Endothelial cell of umbilical vein (primary cell): Measurements from ENCODE around the gene WFDC6. TPM values are rescaled to one million over a fixed set of nuclear protein-coding genes. Genes with fewer than 3 reads are reported as not detected.

Experiments used
- BruUV-seq: library from RNA; stranded (reverse); fragments of 400-500 nt; replicated peaks from 2 replicates; lab custom pipeline; 2021; lab: Mats Ljungman, UMichigan
- CTCF ChIA-PET: fragments of 300-600, 350-600 bp; sonication (Branson Sonifier 250); formaldehyde crosslinking; loops from one replicate; lab custom pipeline; 2021; ENCODE audit warnings: antibody characterized with exemption, inconsistent platforms; lab: Charles Lee
- POLR2A ChIA-PET: fragments of 300-600, 350-600 bp; sonication (Branson Sonifier 250); formaldehyde crosslinking; loops from one replicate; lab custom pipeline; 2021; ENCODE audit warnings: antibody characterized with exemption, inconsistent platforms; lab: Charles Lee
- DNase-seq: peaks from one replicate; pipeline ENCODE4 v3.0.0-alpha.2; 2011; ENCODE audit warnings: low read depth, low spot score
- FAIRE-seq: peaks from 2 replicates; lab custom pipeline; 2011; peaks lifted over from hg19 to GRCh38; lab: Jason Lieb, UNC
- H2AFZ ChIP-seq: 2 replicates; pipeline ENCODE4 v1.6.0; 2012; ENCODE audit warnings: low read depth, low read length, control low read depth, inconsistent platforms
- H3K27ac ChIP-seq: 2 replicates; pipeline ENCODE4 v1.5.1; 2011; ENCODE audit warnings: low read depth, mild to moderate bottlenecking, control low read depth, low read length, moderate library complexity; ENCODE audit not compliant: insufficient read depth
- H3K27me3 ChIP-seq, 2 experiments: 2 replicates each; pipeline versions ENCODE4 v1.6.0 to v1.6.1; 2011; ENCODE audit warnings: low read length in 2 of 2, mixed read lengths in 1 of 2; ENCODE audit not compliant: control insufficient read depth in 2 of 2, insufficient read depth in 2 of 2
- H3K36me3 ChIP-seq, 2 experiments: 2 replicates in 1 of 2; 3 replicates in 1 of 2; pipeline ENCODE4 v1.5.1; 2011; ENCODE audit warnings: low read length in 2 of 2, mild to moderate bottlenecking in 1 of 2, moderate library complexity in 1 of 2; ENCODE audit not compliant: control insufficient read depth in 2 of 2, insufficient read depth in 2 of 2; ENCODE audit errors: extremely low read depth in 1 of 2
- H3K4me1 ChIP-seq: 3 replicates; pipeline ENCODE4 v1.5.1; 2011; ENCODE audit warnings: mild to moderate bottlenecking, low read length; ENCODE audit not compliant: control insufficient read depth, insufficient read depth; ENCODE audit errors: extremely low read depth
- H3K4me2 ChIP-seq: 2 replicates; pipeline ENCODE4 v1.6.1; 2011; ENCODE audit warnings: low read length, control low read depth, mixed read lengths; ENCODE audit not compliant: insufficient read depth
- H3K4me3 ChIP-seq, 3 experiments: fragments of 200-600 bp in 1 of 3; sonication (generic), shearing (Covaris generic) in 1 of 3; replicated peaks in 1 of 3; 2 replicates each; pipeline ENCODE4 v1.5.1; 2011 to 2016; ENCODE audit warnings: control low read depth in 3 of 3, low read length in 3 of 3, mild to moderate bottlenecking in 2 of 3, inconsistent platforms in 1 of 3, low read depth in 1 of 3, moderate library complexity in 1 of 3; ENCODE audit not compliant: insufficient read depth in 1 of 3
- H3K79me2 ChIP-seq: 2 replicates; pipeline ENCODE4 v1.6.0; 2012; ENCODE audit warnings: low read length, inconsistent platforms; ENCODE audit not compliant: control insufficient read depth, insufficient read depth
- H3K9ac ChIP-seq: replicated peaks from 2 replicates; pipeline ENCODE3; 2011; ENCODE audit warnings: low read length, control low read depth; ENCODE audit not compliant: insufficient read depth; ENCODE audit errors: extremely low read depth
- H3K9me1 ChIP-seq: replicated peaks from 3 replicates; pipeline ENCODE4 v1.6.0; 2011; ENCODE audit warnings: mild to moderate bottlenecking, low read length; ENCODE audit not compliant: control insufficient read depth, insufficient read depth; ENCODE audit errors: extremely low read depth
- H3K9me3 ChIP-seq: replicated peaks from 2 replicates; pipeline ENCODE4 v1.5.1; 2012; ENCODE audit warnings: low read length, inconsistent platforms; ENCODE audit not compliant: control insufficient read depth, insufficient read depth
- H4K20me1 ChIP-seq: replicated peaks from 2 replicates; pipeline ENCODE3; 2011; ENCODE audit warnings: mild to moderate bottlenecking, low read length; ENCODE audit not compliant: control insufficient read depth, insufficient read depth; ENCODE audit errors: extremely low read depth
- EZH2 ChIP-seq: IDR thresholded peaks from 2 replicates; pipeline ENCODE4 v1.6.1; 2012; ENCODE audit warnings: borderline replicate concordance, low read depth, mild to moderate bottlenecking, moderate library complexity, low read length, inconsistent platforms; ENCODE audit not compliant: severe bottlenecking
- FOS ChIP-seq: IDR thresholded peaks from 2 replicates; pipeline ENCODE4 v1.6.1; 2011; ENCODE audit warnings: mild to moderate bottlenecking, low read length, moderate library complexity, borderline replicate concordance; ENCODE audit not compliant: insufficient read depth
- GATA2 ChIP-seq: IDR thresholded peaks from 2 replicates; pipeline ENCODE4 v1.7.0; 2011; ENCODE audit warnings: low read depth, mild to moderate bottlenecking, moderate library complexity, mixed read lengths, low read length; ENCODE audit not compliant: insufficient read length, insufficient read depth
- JUN ChIP-seq: IDR thresholded peaks from 2 replicates; pipeline ENCODE4 v1.6.1; 2011; ENCODE audit warnings: borderline replicate concordance, low read depth; ENCODE audit not compliant: insufficient read length, insufficient read depth
- MYC ChIP-seq: IDR thresholded peaks from one replicate; pipeline ENCODE4 v1.6.1; 2011; ENCODE audit warnings: mild to moderate bottlenecking, low read depth, low read length
- POLR2A ChIP-seq: IDR thresholded peaks from 2 replicates; pipeline ENCODE4 v1.6.1; 2012; ENCODE audit warnings: low read depth, mild to moderate bottlenecking, control low read depth, low read length
- POLR2AphosphoS5 ChIP-seq: IDR thresholded peaks from 2 replicates; pipeline ENCODE4 v1.6.1; 2012; ENCODE audit warnings: low read depth, mild to moderate bottlenecking, control low read depth, low read length, moderate library complexity; ENCODE audit not compliant: insufficient read depth
- dilution Hi-C: fragments of 300-500 bp; cut with MboI; formaldehyde crosslinking; loops from one replicate; pipeline ENCODE4 v1.15.0; 2019; ENCODE audit warnings: low sequenced_read_pairs; ENCODE audit not compliant: extremely low pct_ligation_motif_present
- intact Hi-C: fragments of 100-400 bp; cut with micrococcal nuclease; formaldehyde crosslinking; loops from one replicate; pipeline ENCODE4 v1.10.0; 2022
- polyA plus RNA-seq, 4 experiments: library from polyadenylated mRNA; depleted of rRNA in 3 of 4; stranded (reverse) in 3 of 4; unstranded in 1 of 4; fragments of >200 nt; gene quantifications; 2 replicates each; pipeline versions ENCODE4 v1.2.1 to v1.2.3, GENCODE V29; 2011 to 2012; ENCODE audit warnings: missing spikeins in 1 of 4
- total RNA-seq: library from RNA; stranded (reverse); gene quantifications from 2 replicates; pipeline ENCODE4 v1.2.3, GENCODE V29; 2021
- TF ChIP-seq, protein P1 (sequence below): IDR thresholded peaks from 2 replicates; pipeline ENCODE4 v1.6.1; 2011; ENCODE audit not compliant: insufficient read depth, insufficient read length
- TF ChIP-seq, protein P2 (sequence below), 2 donors: IDR thresholded peaks; 1 replicate in 1 of 2; 2 replicates in 1 of 2; pipeline ENCODE4 v1.5.1; 2011; ENCODE audit warnings: low read length in 2 of 2, mild to moderate bottlenecking in 2 of 2, moderate library complexity in 2 of 2, control low read depth in 1 of 2, inconsistent platforms in 1 of 2, low read depth in 1 of 2; ENCODE audit not compliant: insufficient read depth in 1 of 2; ENCODE audit errors: extremely low read depth in 1 of 2

Gene WFDC6
- total and polyA plus RNA-seq, 2 donors (not counting 3 experiments of a cell fraction or from before 2014, with no cell fraction given): not detected

- H3K4me2 ChIP-seq: no peak overlapping the region
- no peak for FAIRE-seq
- ChIA-PET CTCF (no interaction called here), POLR2A (no interaction called here)
- no peak overlapping the region for H3K27ac ChIP-seq
- no peaks in the 10 kb centered on the region for H4K20me1 ChIP-seq
- dilution Hi-C loops (no loop called here), intact Hi-C loops (no loop called here)
- no peaks in the 10 kb centered on the region for H3K27me3 ChIP-seq
- H2AFZ ChIP-seq: no peak overlapping the region
- no TSS peak for BruUV-seq
- DNase-seq: no peak
- H3K36me3 ChIP-seq: no peaks in the 10 kb centered on the region
- no peaks in the 10 kb centered on the region for H3K4me1 ChIP-seq
- no peaks in the 10 kb centered on the region for H3K9me1 ChIP-seq
- H3K9me3 ChIP-seq: no peaks in the 10 kb centered on the region
- TF ChIP-seq JUN: no peak
- TF ChIP-seq, protein P1, sequence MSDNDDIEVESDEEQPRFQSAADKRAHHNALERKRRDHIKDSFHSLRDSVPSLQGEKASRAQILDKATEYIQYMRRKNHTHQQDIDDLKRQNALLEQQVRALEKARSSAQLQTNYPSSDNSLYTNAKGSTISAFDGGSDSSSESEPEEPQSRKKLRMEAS: no peak
- no peak for TF ChIP-seq EZH2
- TF ChIP-seq, protein P2, sequence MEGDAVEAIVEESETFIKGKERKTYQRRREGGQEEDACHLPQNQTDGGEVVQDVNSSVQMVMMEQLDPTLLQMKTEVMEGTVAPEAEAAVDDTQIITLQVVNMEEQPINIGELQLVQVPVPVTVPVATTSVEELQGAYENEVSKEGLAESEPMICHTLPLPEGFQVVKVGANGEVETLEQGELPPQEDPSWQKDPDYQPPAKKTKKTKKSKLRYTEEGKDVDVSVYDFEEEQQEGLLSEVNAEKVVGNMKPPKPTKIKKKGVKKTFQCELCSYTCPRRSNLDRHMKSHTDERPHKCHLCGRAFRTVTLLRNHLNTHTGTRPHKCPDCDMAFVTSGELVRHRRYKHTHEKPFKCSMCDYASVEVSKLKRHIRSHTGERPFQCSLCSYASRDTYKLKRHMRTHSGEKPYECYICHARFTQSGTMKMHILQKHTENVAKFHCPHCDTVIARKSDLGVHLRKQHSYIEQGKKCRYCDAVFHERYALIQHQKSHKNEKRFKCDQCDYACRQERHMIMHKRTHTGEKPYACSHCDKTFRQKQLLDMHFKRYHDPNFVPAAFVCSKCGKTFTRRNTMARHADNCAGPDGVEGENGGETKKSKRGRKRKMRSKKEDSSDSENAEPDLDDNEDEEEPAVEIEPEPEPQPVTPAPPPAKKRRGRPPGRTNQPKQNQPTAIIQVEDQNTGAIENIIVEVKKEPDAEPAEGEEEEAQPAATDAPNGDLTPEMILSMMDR (IDR thresholded peaks at IDR 0.05; ENCODE audit: extremely low read depth in 1 of 2, insufficient read depth in 1 of 2, low read depth in 1 of 2, low read length in 2 of 2): no peak
- no peak for TF ChIP-seq POLR2AphosphoS5
- TF ChIP-seq FOS: no peak
- no peak for TF ChIP-seq GATA2
- no peak for TF ChIP-seq POLR2A
- TF ChIP-seq MYC: no peak
- no peaks in the 10 kb centered on the region for H3K79me2 ChIP-seq
- no peak overlapping the region for H3K9ac ChIP-seq
- no peak overlapping the region for H3K4me3 ChIP-seq
Observed at GRCh38 chr20:45527294-45527693, 12.0 kb downstream of the WFDC6 start.
